ACC112 (cell line): ENCODE data around the gene CFC1.
"Not testable (repeated sequence)": the region's sequence is repeated elsewhere in the genome, so short reads cannot be mapped to it uniquely, and the experiment has no call there.

Experiments
- H2AFZ ChIP-seq: fragments of 200-600 bp; sonication (generic); one replicate; pipeline ENCODE4 v1.6.0; 2017; ENCODE audit warnings: antibody characterized with exemption, low read length; ENCODE audit not compliant: unreplicated experiment
- H3K27ac ChIP-seq: fragments of 200-600 bp; sonication (generic); 2 replicates; pipeline ENCODE4 v1.5.1; 2014; ENCODE audit warnings: low read depth, mild to moderate bottlenecking, antibody characterized with exemption, low read length, moderate library complexity
- H3K27me3 ChIP-seq: fragments of 200-600 bp; sonication (generic); 2 replicates; pipeline ENCODE4 v1.6.1; 2014; ENCODE audit warnings: mild to moderate bottlenecking, antibody characterized with exemption, low read length, moderate library complexity, mixed read lengths; ENCODE audit not compliant: insufficient read depth
- H3K36me3 ChIP-seq: fragments of 200-600 bp; sonication (generic); 2 replicates; pipeline ENCODE4 v1.6.1; 2016; ENCODE audit warnings: mild to moderate bottlenecking, antibody characterized with exemption, low read length, moderate library complexity, mixed read lengths; ENCODE audit not compliant: insufficient read depth
- H3K4me1 ChIP-seq: fragments of 200-600 bp; sonication (generic); one replicate; pipeline ENCODE4 v1.6.1; 2016; ENCODE audit warnings: low read length, mixed read lengths; ENCODE audit not compliant: insufficient read depth, unreplicated experiment, control insufficient read depth
- H3K4me3 ChIP-seq: fragments of 200-600 bp; sonication (generic); 2 replicates; pipeline ENCODE4 v1.5.1; 2014; ENCODE audit warnings: mild to moderate bottlenecking, low read depth, low read length
- H3K79me2 ChIP-seq: fragments of 200-600 bp; sonication (generic); one replicate; pipeline ENCODE4 v1.6.0; 2016; ENCODE audit warnings: low read length; ENCODE audit not compliant: control insufficient read depth, unreplicated experiment, insufficient read depth

CFC1 gene

DNA sequence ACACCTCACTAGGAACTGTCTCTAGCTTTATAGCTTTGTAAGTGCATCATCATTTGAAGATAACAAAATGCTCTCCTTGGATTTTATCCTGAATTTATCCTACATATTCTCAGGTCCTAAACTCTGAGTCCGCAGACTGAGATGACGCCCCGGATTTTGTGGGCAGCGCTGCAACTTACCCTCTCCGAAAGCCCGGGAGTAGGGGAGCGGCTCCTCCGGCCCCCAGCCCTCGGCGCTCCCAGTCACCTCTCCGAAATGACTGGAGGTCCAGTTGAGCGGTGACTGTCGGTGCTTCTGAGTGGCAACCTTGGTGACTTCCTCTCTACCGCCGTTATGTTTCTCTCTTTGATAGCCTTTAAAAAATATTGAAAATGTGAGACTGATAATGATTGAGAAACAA lies 912 bp downstream of the CFC1 start:
- H3K36me3 ChIP-seq, H3K27ac ChIP-seq, H3K4me1 ChIP-seq, H3K79me2 ChIP-seq, H3K27me3 ChIP-seq, H3K4me3 ChIP-seq, H2AFZ ChIP-seq: not testable (repeated sequence)

DNA sequence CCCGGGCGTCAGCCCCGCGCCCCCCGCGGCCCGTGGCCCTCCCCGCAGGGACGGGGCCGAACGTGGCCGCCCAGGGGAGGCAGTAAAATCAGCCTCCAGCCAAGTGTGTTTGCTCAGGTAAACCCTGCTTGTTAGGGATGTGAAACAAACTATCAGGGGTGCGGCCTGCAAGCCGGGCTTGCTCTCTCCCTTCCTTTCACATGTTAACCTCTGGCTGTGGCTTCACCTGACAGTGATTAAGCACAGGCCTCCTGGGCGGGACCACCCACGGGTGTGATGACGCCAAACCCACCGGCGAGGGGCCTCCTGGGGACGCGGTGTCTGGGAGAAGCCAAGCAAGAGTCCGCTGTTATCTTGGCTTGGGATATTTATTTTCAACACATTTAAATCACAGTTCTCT lies 1.4 kb downstream of the CFC1 start:
- H3K36me3 ChIP-seq, H3K4me1 ChIP-seq, H3K4me3 ChIP-seq, H3K27me3 ChIP-seq, H3K27ac ChIP-seq, H2AFZ ChIP-seq, H3K79me2 ChIP-seq: not testable (repeated sequence)

DNA sequence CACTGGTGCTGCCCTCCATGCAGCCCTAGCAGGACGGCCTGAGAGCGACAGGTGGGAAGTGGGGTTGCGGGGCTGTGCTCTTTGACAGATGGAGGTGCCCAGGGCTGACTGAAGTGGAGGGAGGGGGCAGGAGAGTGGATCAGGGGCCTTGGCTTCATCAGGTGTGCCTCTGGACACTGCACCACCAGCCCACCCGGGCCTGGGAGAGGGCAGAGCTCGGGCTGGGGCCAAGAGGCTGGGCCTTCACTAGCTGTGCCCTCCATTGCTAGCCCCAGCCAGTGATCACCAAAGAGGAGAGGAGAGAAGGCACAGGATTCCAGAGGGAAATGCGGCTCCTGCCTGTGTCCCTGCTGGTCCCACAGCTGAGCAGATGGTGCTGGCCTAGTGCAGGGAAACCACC lies 2.6 kb downstream of the CFC1 start:
- H3K4me3 ChIP-seq, H3K4me1 ChIP-seq, H2AFZ ChIP-seq, H3K27me3 ChIP-seq, H3K79me2 ChIP-seq, H3K36me3 ChIP-seq, H3K27ac ChIP-seq: not testable (repeated sequence)

DNA sequence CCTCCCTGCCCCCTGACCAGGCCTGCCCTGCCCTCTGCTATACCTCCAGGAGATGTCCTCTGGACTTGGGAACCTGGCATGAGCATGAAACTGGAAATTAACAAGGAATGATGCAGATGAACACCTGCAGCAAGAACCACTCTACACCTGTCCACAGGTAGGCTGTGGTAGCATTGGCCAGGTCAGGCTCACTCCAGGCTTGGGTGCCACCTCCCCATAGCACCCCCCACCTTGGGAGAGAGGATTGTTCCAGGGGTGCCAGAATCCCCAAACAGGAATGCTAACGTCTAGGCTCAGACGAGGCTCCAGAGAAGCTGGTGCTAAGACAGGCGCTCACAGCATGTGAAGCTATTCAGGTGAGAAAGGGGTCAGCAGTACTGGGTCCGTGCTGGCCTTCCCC lies 5.4 kb downstream of the CFC1 start:
- not testable (repeated sequence) for H3K4me3 ChIP-seq, H3K4me1 ChIP-seq, H3K27me3 ChIP-seq, H2AFZ ChIP-seq, H3K27ac ChIP-seq, H3K79me2 ChIP-seq, H3K36me3 ChIP-seq

DNA sequence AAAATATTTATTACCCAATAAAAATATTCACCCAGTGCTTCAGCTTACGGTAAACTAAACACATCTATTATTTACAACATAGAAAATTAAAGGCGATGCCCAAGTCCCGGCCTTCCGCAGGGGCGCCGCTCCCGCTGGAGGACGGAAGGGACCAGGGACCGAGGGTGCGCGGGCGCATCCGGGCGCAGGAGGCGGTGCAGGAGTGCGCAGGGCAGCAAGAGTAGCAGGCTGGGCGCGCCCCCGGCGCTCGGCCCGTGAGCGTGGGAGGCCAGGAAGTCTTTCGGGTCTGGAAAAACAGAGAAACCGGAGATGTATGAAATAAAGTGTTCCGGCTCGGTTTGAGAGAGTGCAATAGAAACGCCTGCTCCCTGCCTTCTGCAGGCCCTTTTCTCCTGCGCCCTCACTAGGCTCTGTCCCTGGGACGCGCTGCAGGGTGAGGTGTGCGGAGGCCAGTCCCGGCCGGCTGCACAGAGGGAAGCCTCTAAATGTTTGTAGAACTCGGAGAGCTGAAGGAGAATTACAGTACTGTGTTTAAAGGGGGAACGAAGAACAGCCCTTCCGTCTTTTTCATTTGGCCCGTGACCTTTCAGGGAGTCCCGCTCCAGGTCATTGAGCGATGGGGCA lies 6.5 kb downstream of the CFC1 start:
- not testable (repeated sequence) for H3K27ac ChIP-seq, H3K4me3 ChIP-seq, H2AFZ ChIP-seq, H3K79me2 ChIP-seq, H3K4me1 ChIP-seq, H3K27me3 ChIP-seq, H3K36me3 ChIP-seq

DNA sequence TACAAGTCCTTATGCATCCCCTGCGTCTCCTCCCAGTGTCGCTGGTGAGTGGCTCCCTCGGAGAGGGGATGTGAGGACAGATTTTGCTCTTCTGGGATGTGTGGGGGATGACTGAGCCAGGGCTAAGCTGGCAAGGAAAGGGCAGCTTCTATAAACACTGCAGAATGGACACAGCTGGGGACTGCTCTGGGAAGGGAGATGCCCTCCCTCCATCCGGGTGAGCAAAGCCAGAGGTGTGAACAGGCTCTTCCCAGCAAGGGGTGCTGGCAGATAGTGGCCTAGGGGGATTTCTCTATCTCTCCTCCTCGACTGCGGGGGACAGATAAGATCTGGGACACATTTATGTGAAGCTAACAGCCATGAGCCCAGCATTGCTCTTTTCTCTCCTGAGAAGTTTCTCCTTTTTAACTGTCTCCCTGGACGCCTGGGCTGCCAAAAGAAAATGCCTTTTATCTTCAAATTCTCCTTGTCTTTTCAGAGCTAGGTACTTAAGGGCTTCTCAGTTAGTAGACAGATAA lies 8.5 kb downstream of the CFC1 start:
- not testable (repeated sequence) for H3K4me1 ChIP-seq, H3K4me3 ChIP-seq, H3K27me3 ChIP-seq, H3K36me3 ChIP-seq, H3K79me2 ChIP-seq, H2AFZ ChIP-seq, H3K27ac ChIP-seq

DNA sequence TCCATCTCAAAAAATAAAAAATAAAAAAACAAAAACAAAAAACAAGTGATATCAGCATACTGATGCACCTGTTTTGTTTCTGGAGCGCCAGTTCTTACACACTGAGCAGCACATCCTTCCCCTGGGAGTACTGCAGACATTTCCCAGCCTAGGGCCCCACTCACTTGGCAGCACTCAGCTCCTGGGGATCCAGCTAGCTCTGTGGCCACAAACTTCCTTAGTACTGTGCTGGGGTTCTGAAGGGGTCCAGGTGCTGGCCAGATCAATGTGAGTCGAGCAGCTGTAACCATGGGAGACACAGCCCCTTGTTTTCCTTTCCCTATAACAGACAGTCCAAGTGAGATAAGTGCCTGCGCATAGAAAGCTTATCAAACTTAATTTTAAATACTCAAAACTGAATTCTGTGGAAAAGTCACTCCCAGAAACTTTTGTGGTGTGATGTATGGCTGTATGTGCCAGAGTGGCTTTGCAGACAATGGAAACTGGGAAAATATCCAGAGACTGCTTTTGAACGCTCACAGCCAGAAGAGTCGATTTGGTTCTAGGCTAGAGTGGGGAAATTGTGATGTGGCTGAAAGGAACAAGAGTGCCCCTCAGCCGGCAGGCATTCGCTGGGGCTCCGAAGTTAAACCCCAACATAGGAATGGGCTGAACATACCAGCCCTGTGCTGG lies 9.1 kb downstream of the CFC1 start:
- not testable (repeated sequence) for H3K27ac ChIP-seq, H3K36me3 ChIP-seq, H3K79me2 ChIP-seq, H3K4me1 ChIP-seq, H3K27me3 ChIP-seq, H3K4me3 ChIP-seq, H2AFZ ChIP-seq

DNA sequence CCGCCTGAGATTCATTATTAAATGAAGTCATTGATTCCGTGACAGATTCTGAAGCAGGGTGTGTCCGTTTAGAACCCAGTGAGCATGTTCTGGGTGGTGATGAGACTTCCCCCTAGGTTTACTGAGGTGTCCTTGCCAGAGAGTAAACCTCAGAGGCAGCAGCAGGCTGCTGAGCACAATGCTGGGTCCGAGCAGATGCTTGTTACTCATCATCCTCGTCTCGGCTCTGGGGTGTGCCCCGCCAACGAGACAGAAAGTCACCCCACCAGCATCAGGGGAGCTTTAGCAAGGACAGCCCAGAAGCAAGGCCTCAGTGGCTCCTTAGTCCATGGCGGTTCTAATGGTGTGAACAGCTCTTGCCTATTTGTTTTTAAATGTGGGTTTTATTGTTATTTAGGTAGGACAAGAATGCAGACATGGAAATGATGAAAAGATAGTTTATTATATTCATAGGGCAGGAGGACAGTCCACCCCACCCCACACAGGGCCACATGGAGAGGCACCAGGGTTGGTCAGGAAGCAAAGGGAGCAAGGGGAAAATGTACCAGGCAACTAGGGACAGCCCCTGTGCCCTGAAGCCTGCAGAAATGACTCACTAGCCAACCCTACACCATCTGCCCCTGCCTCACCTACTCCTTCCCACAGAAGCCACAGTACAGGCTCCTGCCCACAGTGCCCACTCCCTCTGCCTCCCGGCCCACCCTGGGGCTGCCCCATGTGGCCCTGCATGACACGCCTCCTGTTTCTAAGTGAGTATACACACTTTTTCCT lies 10.5 kb downstream of the CFC1 start:
- not testable (repeated sequence) for H2AFZ ChIP-seq, H3K27me3 ChIP-seq, H3K4me1 ChIP-seq, H3K27ac ChIP-seq, H3K4me3 ChIP-seq, H3K79me2 ChIP-seq, H3K36me3 ChIP-seq

DNA sequence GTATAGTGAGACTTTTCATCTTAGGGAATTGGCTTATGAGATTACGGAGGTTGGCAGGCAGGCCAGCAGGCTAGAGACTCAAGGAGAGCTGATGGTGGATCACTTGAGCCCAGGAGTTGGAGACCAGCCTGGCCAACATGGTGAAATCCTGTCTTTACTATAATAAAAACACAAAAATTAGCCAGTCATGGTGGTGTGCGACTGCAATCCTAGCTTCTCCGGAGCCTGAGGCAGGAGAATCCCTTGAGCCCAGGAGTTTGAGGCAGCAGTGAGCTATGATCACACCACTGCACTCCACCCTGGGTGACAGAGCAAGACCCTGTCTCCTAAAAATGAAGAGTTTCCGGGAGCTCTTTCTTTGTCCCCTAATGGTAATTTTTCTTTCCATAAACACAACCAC lies 14.6 kb downstream of the CFC1 start:
- H3K27ac ChIP-seq, H2AFZ ChIP-seq, H3K4me3 ChIP-seq, H3K79me2 ChIP-seq, H3K4me1 ChIP-seq, H3K36me3 ChIP-seq, H3K27me3 ChIP-seq: not testable (repeated sequence)

DNA sequence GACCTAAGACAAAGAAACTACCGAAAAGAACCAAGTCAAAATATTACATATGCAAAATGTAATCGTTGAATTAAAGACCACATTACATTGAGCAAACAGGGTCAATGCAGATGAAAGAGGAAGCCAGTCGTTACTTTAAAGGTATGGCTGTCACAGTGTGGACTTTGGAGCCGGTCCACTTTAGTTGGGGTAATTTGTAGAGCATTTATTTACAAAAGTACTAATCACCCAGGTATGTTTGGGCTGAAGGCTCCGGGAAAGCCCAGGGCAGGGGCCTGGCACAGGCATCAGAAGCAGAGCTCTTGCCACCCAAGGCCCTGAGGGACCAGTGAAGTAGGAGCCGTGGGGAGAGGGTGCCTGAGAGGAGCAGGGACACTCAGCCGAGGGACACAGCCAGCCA lies 15.8 kb downstream of the CFC1 start:
- not testable (repeated sequence) for H3K4me1 ChIP-seq, H3K36me3 ChIP-seq, H3K79me2 ChIP-seq, H3K27me3 ChIP-seq, H2AFZ ChIP-seq, H3K4me3 ChIP-seq, H3K27ac ChIP-seq

DNA sequence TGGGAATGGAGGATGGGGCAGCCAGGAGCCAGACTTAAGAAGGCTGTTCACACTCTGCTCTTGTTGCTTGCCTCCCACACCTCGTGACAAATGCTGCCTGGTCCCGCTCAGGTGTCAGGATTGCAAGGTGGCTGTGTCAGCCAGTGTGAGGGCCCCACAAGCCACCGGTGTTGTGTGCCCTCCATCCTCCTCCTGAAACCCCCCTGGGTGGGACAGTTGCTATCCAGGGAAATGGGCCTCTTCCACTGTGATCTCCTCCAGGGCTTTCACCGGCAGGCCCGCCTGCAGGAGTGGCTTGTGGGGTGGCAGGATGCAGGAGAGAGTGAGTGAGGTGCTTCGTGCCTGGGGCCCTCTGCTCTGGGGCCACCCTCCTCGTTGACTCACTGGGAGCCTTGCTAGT lies 16.4 kb downstream of the CFC1 start:
- not testable (repeated sequence) for H3K27ac ChIP-seq, H3K27me3 ChIP-seq, H3K4me3 ChIP-seq, H3K36me3 ChIP-seq, H3K4me1 ChIP-seq, H3K79me2 ChIP-seq, H2AFZ ChIP-seq
